HEK293 (cell line): ENCODE measurements around the gene KANSL1.

Experiments
- ZNF629 ChIP-seq: fragments of 450-650 bp; formaldehyde crosslinking; IDR thresholded peaks from 2 replicates; pipeline ENCODE4 v1.5.1; 2017; ENCODE audit warnings: missing biosample characterization, missing genetic modification characterization
- ZNF707 ChIP-seq: fragments of 450-650 bp; formaldehyde crosslinking; IDR thresholded peaks from 2 replicates; pipeline ENCODE4 v1.5.1; 2016; ENCODE audit warnings: missing biosample characterization, missing genetic modification characterization

DNA sequence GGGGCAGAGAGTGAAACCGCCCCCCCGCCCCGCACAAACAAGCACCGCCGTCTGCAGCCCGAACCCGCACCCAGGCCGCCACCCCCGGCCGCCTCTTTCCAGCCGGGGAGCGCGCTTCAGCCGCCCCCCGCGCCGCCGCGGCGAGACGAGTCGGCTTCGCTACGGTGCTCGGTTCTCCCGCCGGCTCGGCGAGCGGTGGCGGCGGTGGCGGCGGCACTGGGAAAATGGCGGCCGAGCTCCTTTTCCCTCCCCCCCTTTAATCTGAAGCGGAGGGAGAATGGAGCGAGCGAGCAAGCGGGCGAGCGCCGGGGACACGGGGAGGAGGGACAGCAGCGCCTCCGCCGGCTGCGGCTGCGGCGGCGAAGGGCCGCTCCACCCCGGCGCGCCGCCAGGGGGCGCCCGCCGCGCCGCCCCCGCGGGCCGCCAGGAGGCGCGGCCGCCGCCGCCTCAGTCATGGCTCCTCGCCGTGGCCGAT, at the start of gene KANSL1:
- TF ChIP-seq ZNF629 (no peak), ZNF707 (tag by site-specific recombination) (no peak)
